B cell (primary cell): Measurements from ENCODE around the gene NPW. TPM values are rescaled to one million over a fixed set of nuclear protein-coding genes. Genes with fewer than 3 reads are reported as not detected.

Experiments used
- ATAC-seq: fragments of 200-7000 bp; cut with Tn5 transposase; one replicate; pipeline ENCODE4 v1.10.0; 2021; ENCODE audit warnings: low read depth, mild to moderate bottlenecking, moderate number of reproducible peaks, moderate library complexity
- CTCF ChIA-PET: fragments of 350-600 bp; sonication (Branson Sonifier 250); formaldehyde crosslinking; loops from one replicate; lab custom pipeline; 2021; ENCODE audit warnings: antibody characterized with exemption, inconsistent platforms; lab: Charles Lee
- POLR2A ChIA-PET: fragments of 350-600 bp; sonication (Branson Sonifier 250); formaldehyde crosslinking; loops from one replicate; lab custom pipeline; 2021; ENCODE audit warnings: antibody characterized with exemption; lab: Charles Lee
- DNase-seq: peaks from one replicate; pipeline ENCODE4 v3.0.0; 2013
- H2AFZ ChIP-seq: 2 replicates; pipeline ENCODE4 v1.6.1; 2012; ENCODE audit warnings: mild to moderate bottlenecking, low read depth, low read length; ENCODE audit not compliant: insufficient read depth, poor library complexity, severe bottlenecking
- H3K27ac ChIP-seq, 2 donors: 1 replicate in 1 of 2; 2 replicates in 1 of 2; pipeline ENCODE4 v1.5.1; 2012 to 2013; ENCODE audit warnings: low read length in 2 of 2, mild to moderate bottlenecking in 2 of 2, moderate library complexity in 1 of 2
- H3K27me3 ChIP-seq, 4 experiments: fragments of 200-600 bp in 1 of 4; sonication (generic) in 1 of 4; replicated peaks in 1 of 4; 1 replicate in 2 of 4; 2 replicates in 2 of 4; pipeline versions ENCODE4 v1.6.1 to v1.7.0; 2013 to 2016; ENCODE audit warnings: low read length in 3 of 4, mild to moderate bottlenecking in 2 of 4, mixed read lengths in 1 of 4, moderate library complexity in 1 of 4; ENCODE audit not compliant: insufficient read depth in 4 of 4, control insufficient read depth in 3 of 4; ENCODE audit errors: control extremely low read depth in 1 of 4
- H3K36me3 ChIP-seq, 2 experiments: replicated peaks in 1 of 2; 1 replicate in 1 of 2; 2 replicates in 1 of 2; pipeline versions ENCODE4 v1.6.1 to v1.7.1; 2013; ENCODE audit warnings: low read length in 1 of 2; ENCODE audit not compliant: insufficient read depth in 2 of 2, control insufficient read depth in 1 of 2; ENCODE audit errors: control extremely low read depth in 1 of 2, extremely low read depth in 1 of 2
- H3K4me1 ChIP-seq, 2 donors: fragments of 200-600 bp in 1 of 2; sonication (generic) in 1 of 2; 1 replicate in 1 of 2; 2 replicates in 1 of 2; pipeline versions ENCODE4 v1.5.1 to v1.6.1; 2013 to 2017; ENCODE audit warnings: low read length in 2 of 2; ENCODE audit not compliant: control insufficient read depth in 2 of 2, insufficient read depth in 2 of 2
- H3K4me2 ChIP-seq: replicated peaks from 2 replicates; pipeline ENCODE3; 2012; ENCODE audit warnings: mild to moderate bottlenecking, low read depth, low read length; ENCODE audit not compliant: poor library complexity, severe bottlenecking
- H3K4me3 ChIP-seq, 5 experiments: fragments of 200-600 bp in 1 of 5; sonication (generic) in 1 of 5; 1 replicate in 3 of 5; 2 replicates in 2 of 5; pipeline versions ENCODE4 v1.5.1 to v1.7.0; 2011 to 2016; ENCODE audit warnings: low read length in 4 of 5, mild to moderate bottlenecking in 4 of 5, low read depth in 2 of 5, control low read depth in 1 of 5, moderate library complexity in 1 of 5; ENCODE audit not compliant: insufficient read depth in 1 of 5; ENCODE audit errors: control extremely low read depth in 1 of 5, extremely low read depth in 1 of 5
- H3K79me2 ChIP-seq: fragments of 200-600 bp; sonication (generic); one replicate; pipeline ENCODE4 v1.6.0; 2016; ENCODE audit warnings: low read length; ENCODE audit not compliant: control insufficient read depth, insufficient read depth
- H3K9ac ChIP-seq: fragments of 200-600 bp; sonication (generic); 2 replicates; pipeline ENCODE4 v1.6.1; 2017; ENCODE audit warnings: mild to moderate bottlenecking, low read length, moderate library complexity
- H3K9me3 ChIP-seq, 3 donors: one replicate each; pipeline versions ENCODE4 v1.6.1 to v1.7.1; 2013; ENCODE audit warnings: low read length in 2 of 3; ENCODE audit not compliant: control insufficient read depth in 2 of 3, insufficient read depth in 1 of 3; ENCODE audit errors: control extremely low read depth in 1 of 3
- H4K20me1 ChIP-seq: 2 replicates; pipeline ENCODE4 v1.6.0; 2012; ENCODE audit warnings: mild to moderate bottlenecking, low read length; ENCODE audit not compliant: insufficient read depth, control insufficient read depth, poor library complexity, severe bottlenecking
- H3K27ac Mint-ChIP-seq: one replicate; pipeline ENCODE4 v1.8.0; 2021; ENCODE audit warnings: mixed read lengths
- H3K27me3 Mint-ChIP-seq: one replicate; pipeline ENCODE4 v1.8.0; 2021; ENCODE audit warnings: mixed read lengths
- H3K4me1 Mint-ChIP-seq: one replicate; pipeline ENCODE4 v1.8.0; 2021; ENCODE audit warnings: mixed read lengths
- H3K4me3 Mint-ChIP-seq: one replicate; pipeline ENCODE4 v1.8.0; 2021; ENCODE audit warnings: mixed read lengths
- H3K9me3 Mint-ChIP-seq: one replicate; pipeline ENCODE4 v1.8.0; 2022; ENCODE audit warnings: mixed read lengths; ENCODE audit not compliant: insufficient read depth
- CTCF ChIP-seq: fragments of 200-600 bp; IDR thresholded peaks from one replicate; pipeline ENCODE4 v1.8.0; 2022; ENCODE audit warnings: antibody characterized with exemption, mild to moderate bottlenecking
- EZH2 ChIP-seq: IDR thresholded peaks from 2 replicates; pipeline ENCODE4 v1.6.1; 2012; ENCODE audit warnings: borderline replicate concordance, low read depth, mild to moderate bottlenecking, moderate library complexity, low read length; ENCODE audit not compliant: insufficient read depth, poor library complexity, severe bottlenecking
- WGBS: methylation state at CpG from one replicate; pipeline ENCODE4 v1.1.5; 2013; ENCODE audit warnings: missing lambda C conversion rate; ENCODE audit not compliant: insufficient coverage; 5-methylcytosine and 5-hydroxymethylcytosine counted together
- intact Hi-C: fragments of 100-400 bp; cut with micrococcal nuclease; formaldehyde crosslinking; loops from one replicate; pipeline ENCODE4 v1.10.0; 2022
- polyA plus RNA-seq: library from polyadenylated mRNA; depleted of rRNA; stranded (reverse); fragments of >200 nt; gene quantifications from 2 replicates; pipeline ENCODE4 v1.2.3, GENCODE V29; 2012
- total RNA-seq, 2 donors: library from RNA; stranded (reverse); fragments of 120-200 nt in 1 of 2; gene quantifications; 1 replicate in 1 of 2; 2 replicates in 1 of 2; pipeline versions ENCODE4 v1.2.3 to v1.2.4, GENCODE V29; 2013 to 2022

The NPW gene
- total and polyA plus RNA-seq, 2 donors (not counting 1 experiment from before 2014, with no cell fraction given) = 0.13 to 1.7 TPM

GRCh38 chr16:2029350-2029749 lies 9.8 kb downstream of the NPW start:
- H3K36me3 ChIP-seq = no peaks in the 10 kb centered on the region
- no peak overlapping the region for H3K27ac ChIP-seq
- POLR2A ChIA-PET = interaction anchor here (0.6 kb wide), 1 partner anchor 9 kb away, joined by 3 read pairs; no protein-coding TSS in a partner anchor
- H3K4me1 ChIP-seq = peaks cover 12 to 16% of the 10 kb centered on the region in 2 donors
- Mint-ChIP-seq H3K9me3 (no peaks in the 10 kb centered on the region), H3K27me3 (peaks cover 10% of the 10 kb centered on the region), H3K4me3 (no peak overlapping the region), H3K27ac (no peak overlapping the region), H3K4me1 (peaks cover 5% of the 10 kb centered on the region)
- peaks cover 0 to 13% (median 0%) of the 10 kb centered on the region in 3 donors for H3K9me3 ChIP-seq
- no peaks in the 10 kb centered on the region for H4K20me1 ChIP-seq
- CTCF ChIA-PET = no interaction called here
- H3K4me3 ChIP-seq = no peak overlapping the region
- ATAC-seq = no peak
- no peak for TF ChIP-seq CTCF
- no peak for TF ChIP-seq EZH2
- no peak overlapping the region for H2AFZ ChIP-seq
- intact Hi-C loops = loop anchor here (10.0 kb wide), 2 partner anchors 225 to 475 kb away; partner anchors contain the start of gene ECI1
- DNase-seq = no peak
- 96% methylated on average over 20 of the region's 22 CpGs for WGBS
- peaks cover 0 to 39% (median 14%) of the 10 kb centered on the region in 4 experiments for H3K27me3 ChIP-seq
- no peak overlapping the region for H3K9ac ChIP-seq
- H3K79me2 ChIP-seq = no peaks in the 10 kb centered on the region
- H3K4me2 ChIP-seq = no peak overlapping the region

- peaks cover 0 to 41% (median 13%) of the 10 kb centered on the region in 4 experiments for H3K27me3 ChIP-seq
- no peak overlapping the region for H2AFZ ChIP-seq
- peaks cover 5% of the 10 kb centered on the region for H3K4me1 Mint-ChIP-seq
- H3K36me3 ChIP-seq = no peaks in the 10 kb centered on the region
- ChIA-PET POLR2A (interaction anchor here (0.6 kb wide), 1 partner anchor 8 kb away, joined by 3 read pairs; no protein-coding TSS in a partner anchor), CTCF (interaction anchor here (0.6 to 1.0 kb wide), 2 partner anchors 110 to 116 kb away, joined by 3 to 4 read pairs; no protein-coding TSS in a partner anchor)
- H3K4me3 Mint-ChIP-seq = no peak overlapping the region
- H3K79me2 ChIP-seq = no peaks in the 10 kb centered on the region
- peaks cover 10% of the 10 kb centered on the region for H3K27me3 Mint-ChIP-seq
- H3K4me3 ChIP-seq = no peak overlapping the region
- ATAC-seq (no peak), DNase-seq (no peak)
- H3K4me1 ChIP-seq = peaks cover 12 to 16% of the 10 kb centered on the region in 2 donors
- no peak overlapping the region for H3K27ac ChIP-seq
- no peak overlapping the region for H3K4me2 ChIP-seq
- intact Hi-C loops = no loop called here
- H3K9ac ChIP-seq = no peak overlapping the region
- H3K9me3 Mint-ChIP-seq = no peaks in the 10 kb centered on the region
- H4K20me1 ChIP-seq = no peaks in the 10 kb centered on the region
- WGBS = 84% methylated on average over 6 of the region's 11 CpGs
- TF ChIP-seq EZH2 = no peak
- H3K27ac Mint-ChIP-seq = no peak overlapping the region
- peaks cover 0 to 13% (median 0%) of the 10 kb centered on the region in 3 donors for H3K9me3 ChIP-seq
Measured at GRCh38 chr16:2030036-2030435, 10.5 kb downstream of the NPW start.
